ENCODE results near the gene PAAF1. TPM values are rescaled to one million over a fixed set of nuclear protein-coding genes. Genes with fewer than 3 reads are reported as not detected.
"Not testable (repeated sequence)": the region's sequence is repeated elsewhere in the genome, so short reads cannot be mapped to it uniquely, and the experiment has no call there.

PAAF1 gene
- total and polyA plus RNA-seq, 10 of the 15 experiments (the other 5 are each of a cell fraction or from before 2014, with no cell fraction given): 13.7 to 70.6 (median 29.1) TPM

DNA sequence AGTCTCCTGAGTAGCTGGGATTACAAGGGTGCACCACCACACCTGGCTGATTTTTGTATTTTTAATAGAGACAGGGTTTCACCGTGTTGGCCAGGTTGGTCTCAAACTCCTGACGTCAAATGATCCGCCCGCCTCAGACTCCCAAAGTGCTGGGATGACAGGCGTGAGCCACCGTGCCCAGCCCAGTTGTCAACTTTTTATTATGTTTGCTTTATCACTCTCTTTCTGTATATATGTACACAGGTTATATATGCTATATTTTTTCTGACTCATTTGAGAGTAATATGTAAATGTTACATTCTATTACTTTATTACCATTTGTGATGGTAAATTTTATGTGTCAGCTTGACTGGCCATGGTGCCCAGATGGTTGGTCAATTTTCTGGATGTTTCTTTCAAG lies 55.2 kb downstream of the PAAF1 start (continued):
- TF ChIP-seq, protein P1, sequence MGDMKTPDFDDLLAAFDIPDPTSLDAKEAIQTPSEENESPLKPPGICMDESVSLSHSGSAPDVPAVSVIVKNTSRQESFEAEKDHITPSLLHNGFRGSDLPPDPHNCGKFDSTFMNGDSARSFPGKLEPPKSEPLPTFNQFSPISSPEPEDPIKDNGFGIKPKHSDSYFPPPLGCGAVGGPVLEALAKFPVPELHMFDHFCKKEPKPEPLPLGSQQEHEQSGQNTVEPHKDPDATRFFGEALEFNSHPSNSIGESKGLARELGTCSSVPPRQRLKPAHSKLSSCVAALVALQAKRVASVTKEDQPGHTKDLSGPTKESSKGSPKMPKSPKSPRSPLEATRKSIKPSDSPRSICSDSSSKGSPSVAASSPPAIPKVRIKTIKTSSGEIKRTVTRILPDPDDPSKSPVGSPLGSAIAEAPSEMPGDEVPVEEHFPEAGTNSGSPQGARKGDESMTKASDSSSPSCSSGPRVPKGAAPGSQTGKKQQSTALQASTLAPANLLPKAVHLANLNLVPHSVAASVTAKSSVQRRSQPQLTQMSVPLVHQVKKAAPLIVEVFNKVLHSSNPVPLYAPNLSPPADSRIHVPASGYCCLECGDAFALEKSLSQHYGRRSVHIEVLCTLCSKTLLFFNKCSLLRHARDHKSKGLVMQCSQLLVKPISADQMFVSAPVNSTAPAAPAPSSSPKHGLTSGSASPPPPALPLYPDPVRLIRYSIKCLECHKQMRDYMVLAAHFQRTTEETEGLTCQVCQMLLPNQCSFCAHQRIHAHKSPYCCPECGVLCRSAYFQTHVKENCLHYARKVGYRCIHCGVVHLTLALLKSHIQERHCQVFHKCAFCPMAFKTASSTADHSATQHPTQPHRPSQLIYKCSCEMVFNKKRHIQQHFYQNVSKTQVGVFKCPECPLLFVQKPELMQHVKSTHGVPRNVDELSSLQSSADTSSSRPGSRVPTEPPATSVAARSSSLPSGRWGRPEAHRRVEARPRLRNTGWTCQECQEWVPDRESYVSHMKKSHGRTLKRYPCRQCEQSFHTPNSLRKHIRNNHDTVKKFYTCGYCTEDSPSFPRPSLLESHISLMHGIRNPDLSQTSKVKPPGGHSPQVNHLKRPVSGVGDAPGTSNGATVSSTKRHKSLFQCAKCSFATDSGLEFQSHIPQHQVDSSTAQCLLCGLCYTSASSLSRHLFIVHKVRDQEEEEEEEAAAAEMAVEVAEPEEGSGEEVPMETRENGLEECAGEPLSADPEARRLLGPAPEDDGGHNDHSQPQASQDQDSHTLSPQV (IDR thresholded peaks at IDR 0.05): no peak
- TF ChIP-seq NR2F1 (conservative IDR thresholded peaks at IDR 0.05) (no peak), ESRRA (IDR thresholded peaks at IDR 0.05; ENCODE audit: low read length) (no peak), ASH2L (IDR thresholded peaks at IDR 0.05; ENCODE audit: borderline replicate concordance, low read depth) (no peak), NFXL1 (IDR thresholded peaks at IDR 0.05; ENCODE audit: borderline replicate concordance) (no peak)
- TF ChIP-seq, protein P2, sequence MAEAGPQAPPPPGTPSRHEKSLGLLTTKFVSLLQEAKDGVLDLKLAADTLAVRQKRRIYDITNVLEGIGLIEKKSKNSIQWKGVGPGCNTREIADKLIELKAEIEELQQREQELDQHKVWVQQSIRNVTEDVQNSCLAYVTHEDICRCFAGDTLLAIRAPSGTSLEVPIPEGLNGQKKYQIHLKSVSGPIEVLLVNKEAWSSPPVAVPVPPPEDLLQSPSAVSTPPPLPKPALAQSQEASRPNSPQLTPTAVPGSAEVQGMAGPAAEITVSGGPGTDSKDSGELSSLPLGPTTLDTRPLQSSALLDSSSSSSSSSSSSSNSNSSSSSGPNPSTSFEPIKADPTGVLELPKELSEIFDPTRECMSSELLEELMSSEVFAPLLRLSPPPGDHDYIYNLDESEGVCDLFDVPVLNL (IDR thresholded peaks at IDR 0.05; ENCODE audit: low read depth, low read length): no peak

DNA sequence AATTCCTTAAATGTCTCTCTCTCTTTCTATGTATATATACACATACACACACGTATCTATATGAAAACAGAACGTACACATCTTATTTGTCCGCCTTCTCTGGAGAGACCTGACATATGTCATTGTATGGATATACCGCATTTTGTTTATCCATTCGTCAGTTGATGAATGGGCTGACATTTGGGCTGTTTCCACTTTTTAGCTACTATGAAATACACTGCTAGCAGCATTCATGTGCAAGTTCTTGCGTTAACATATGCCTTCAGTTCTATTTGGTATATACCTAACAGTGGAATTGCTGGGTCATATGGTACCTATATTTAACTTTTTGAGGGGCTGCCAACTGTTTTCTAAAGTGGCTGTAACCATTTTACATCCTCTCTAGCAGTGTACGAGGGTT lies 56.0 kb downstream of the PAAF1 start:
- no peaks in the 10 kb centered on the region for H4K20me1 ChIP-seq (ENCODE audit: control insufficient read depth, insufficient read depth)
- POLR2A ChIA-PET: no interaction called here
- in situ Hi-C loops (cut with MboI) (no loop called here), intact Hi-C loops (cut with micrococcal nuclease; ENCODE audit: unreplicated experiment) (loop anchor here (5.0 kb wide), 1 partner anchor 305 kb away; no protein-coding TSS in a partner anchor)
- no peaks in the 10 kb centered on the region for H3K79me2 ChIP-seq (ENCODE audit: control insufficient read depth, insufficient read depth, low read length)
- TF ChIP-seq ATF7 (IDR thresholded peaks at IDR 0.05; ENCODE audit: low read depth): no peak
- TF ChIP-seq SUZ12 (IDR thresholded peaks at IDR 0.05; ENCODE audit: unreplicated experiment): no peak
- no peak for TF ChIP-seq DPF2 (IDR thresholded peaks at IDR 0.05)
- TF ChIP-seq, protein P3, sequence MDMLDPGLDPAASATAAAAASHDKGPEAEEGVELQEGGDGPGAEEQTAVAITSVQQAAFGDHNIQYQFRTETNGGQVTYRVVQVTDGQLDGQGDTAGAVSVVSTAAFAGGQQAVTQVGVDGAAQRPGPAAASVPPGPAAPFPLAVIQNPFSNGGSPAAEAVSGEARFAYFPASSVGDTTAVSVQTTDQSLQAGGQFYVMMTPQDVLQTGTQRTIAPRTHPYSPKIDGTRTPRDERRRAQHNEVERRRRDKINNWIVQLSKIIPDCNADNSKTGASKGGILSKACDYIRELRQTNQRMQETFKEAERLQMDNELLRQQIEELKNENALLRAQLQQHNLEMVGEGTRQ (IDR thresholded peaks at IDR 0.05; ENCODE audit: borderline replicate concordance, low read depth, low read length): no peak
- TF ChIP-seq CHD4 (IDR thresholded peaks at IDR 0.05): no peak
- H3K4me2 ChIP-seq (ENCODE audit: control insufficient read depth, insufficient read depth): no peak overlapping the region
- H3K27me3 ChIP-seq (replicated peaks in 1 of 2; ENCODE audit: control insufficient read depth in 2 of 2, insufficient read depth in 2 of 2, low read length in 1 of 2): no peaks in the 10 kb centered on the region
- ATAC-seq (no peak), FAIRE-seq (no peak), DNase-seq (ENCODE audit: low read depth, low spot score) (no peak)
- no peak overlapping the region for H3K4me3 ChIP-seq
- CTCF ChIA-PET: interaction anchor here (0.6 to 1.8 kb wide), 3 partner anchors 389 to 631 kb away, joined by 3 to 6 read pairs (median 3); no protein-coding TSS in a partner anchor
- H3K9me3 ChIP-seq (replicated peaks; ENCODE audit: control insufficient read depth, insufficient read depth, low read length): no peaks in the 10 kb centered on the region
- H3K4me1 ChIP-seq (ENCODE audit: control insufficient read depth, insufficient read depth, low read length): no peaks in the 10 kb centered on the region
- BruUV-seq (replicated peaks): no TSS peak
- SMC1A ChIA-PET (ENCODE audit: uncharacterized antibody, unreplicated experiment): interaction anchor here (0.6 to 2.0 kb wide), 3 partner anchors 9 to 307 kb away, joined by 3 to 16 read pairs (median 3); no protein-coding TSS in a partner anchor
- WGBS (ENCODE audit: insufficient coverage, insufficient replicate concordance, low lambda C conversion rate, missing lambda C conversion rate): 96% methylated on average over 7 of the region's 7 CpGs
- peaks cover 4 to 15% of the 10 kb centered on the region in 2 experiments for H3K36me3 ChIP-seq (ENCODE audit: control insufficient read depth in 2 of 2, insufficient read depth in 2 of 2, low read length in 1 of 2)
- RAD21 ChIA-PET (ENCODE audit: unreplicated experiment): interaction anchor here (0.8 kb wide), 1 partner anchor 270 kb away, joined by 3 read pairs; no protein-coding TSS in a partner anchor
- no peak overlapping the region for H3K27ac ChIP-seq (ENCODE audit: control insufficient read depth, insufficient read depth)
- H3K9ac ChIP-seq (ENCODE audit: control insufficient read depth, insufficient read depth, low read length): no peak overlapping the region
- H2AFZ ChIP-seq (ENCODE audit: control insufficient read depth, low read depth, low read length): no peak overlapping the region

DNA sequence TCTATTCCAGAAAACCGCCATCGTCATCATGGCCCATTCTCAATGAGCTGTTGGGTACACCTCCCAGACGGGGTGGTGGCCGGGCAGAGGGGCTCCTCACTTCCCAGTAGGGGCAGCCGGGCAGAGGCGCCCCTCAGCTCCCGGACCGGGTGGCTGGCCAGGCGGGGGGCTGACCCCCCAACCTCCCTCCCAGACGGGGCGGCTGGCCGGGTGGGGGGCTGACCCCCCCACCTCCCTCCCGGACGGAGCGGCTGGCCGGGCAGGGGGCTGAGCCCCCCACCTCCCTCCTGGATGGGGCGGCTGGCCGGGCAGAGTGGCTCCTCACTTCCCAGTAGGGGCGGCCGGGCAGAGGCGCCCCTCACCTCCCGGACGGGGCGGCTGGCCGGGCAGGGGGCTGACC lies 59.2 kb downstream of the PAAF1 start:
- H3K4me1 ChIP-seq (ENCODE audit: control insufficient read depth, insufficient read depth, low read length); H3K9me3 ChIP-seq (replicated peaks; ENCODE audit: control insufficient read depth, insufficient read depth, low read length); H3K79me2 ChIP-seq (ENCODE audit: control insufficient read depth, insufficient read depth, low read length); in situ Hi-C loops (cut with MboI); H3K9ac ChIP-seq (ENCODE audit: control insufficient read depth, insufficient read depth, low read length); intact Hi-C loops (cut with micrococcal nuclease; ENCODE audit: unreplicated experiment); ATAC-seq; RAD21 ChIA-PET (ENCODE audit: unreplicated experiment); H4K20me1 ChIP-seq (ENCODE audit: control insufficient read depth, insufficient read depth); H3K27ac ChIP-seq (ENCODE audit: control insufficient read depth, insufficient read depth); POLR2A ChIA-PET; H3K27me3 ChIP-seq (replicated peaks in 1 of 2; ENCODE audit: control insufficient read depth in 2 of 2, insufficient read depth in 2 of 2, low read length in 1 of 2); CTCF ChIA-PET; H2AFZ ChIP-seq (ENCODE audit: control insufficient read depth, low read depth, low read length); H3K36me3 ChIP-seq (ENCODE audit: control insufficient read depth in 2 of 2, insufficient read depth in 2 of 2, low read length in 1 of 2); DNase-seq (ENCODE audit: low read depth, low spot score); SMC1A ChIA-PET (ENCODE audit: uncharacterized antibody, unreplicated experiment); FAIRE-seq; H3K4me2 ChIP-seq (ENCODE audit: control insufficient read depth, insufficient read depth); BruUV-seq (replicated peaks); H3K4me3 ChIP-seq: not testable (repeated sequence)
- WGBS (ENCODE audit: insufficient coverage, insufficient replicate concordance, low lambda C conversion rate, missing lambda C conversion rate): 92% methylated on average over 9 of the region's 25 CpGs
